ENCODE measurements around the gene VCX2.

- TF ChIP-seq CTCF (IDR thresholded peaks at IDR 0.05) (no peak), POLR2A (IDR thresholded peaks at IDR 0.05) (no peak)
Measured at GRCh38 chrX:8122538-8122937, 48.5 kb downstream of the VCX2 start.

Data from esophagus squamous epithelium (tissue), 4 donors.